Brain microvascular endothelial cell (primary cell): ENCODE results near the gene SAMD1.

Experiments
- DNase-seq: peaks from one replicate; pipeline ENCODE4 v3.0.0-alpha.2; 2020
- H3K27ac ChIP-seq: fragments of 250-450 bp; sonication (Bioruptor Pico); 2 replicates; pipeline ENCODE4 v1.5.1; 2020; ENCODE audit warnings: mild to moderate bottlenecking, moderate library complexity
- H3K27me3 ChIP-seq: fragments of 250-450 bp; sonication (Bioruptor Pico); replicated peaks from 2 replicates; pipeline ENCODE4 v1.5.1; 2020; ENCODE audit warnings: mild to moderate bottlenecking
- H3K36me3 ChIP-seq: fragments of 250-450 bp; sonication (Bioruptor Pico); replicated peaks from 2 replicates; pipeline ENCODE4 v1.5.1; 2020; ENCODE audit warnings: mild to moderate bottlenecking
- H3K4me3 ChIP-seq: 2 replicates; pipeline ENCODE4 v1.5.1; 2011; ENCODE audit warnings: low read depth, mild to moderate bottlenecking, control low read depth, low read length, moderate library complexity
- CTCF ChIP-seq: IDR thresholded peaks from 2 replicates; pipeline ENCODE4 v1.5.1; 2011; ENCODE audit warnings: low read depth, mild to moderate bottlenecking, moderate library complexity, low read length, control low read depth, inconsistent platforms; ENCODE audit errors: missing control alignments
- in situ Hi-C: cut with HindIII; loops from 2 replicates; pipeline ENCODE4 v1.10.0; 2017; ENCODE audit warnings: low sequenced_read_pairs, low pct_ligation_motif_present

SAMD1 gene

GRCh38 chr19:14105680-14106079 is 15.1 kb upstream of the SAMD1 start:
- no peak for TF ChIP-seq CTCF
- peaks cover 33% of the 10 kb centered on the region for H3K36me3 ChIP-seq
- H3K27me3 ChIP-seq = no peaks in the 10 kb centered on the region
- in situ Hi-C loops = no loop called here
- H3K27ac ChIP-seq = no peak overlapping the region
- no peak overlapping the region for H3K4me3 ChIP-seq
- DNase-seq = no peak

- Histone ChIP-seq H3K27me3 (no peaks in the 10 kb centered on the region), H3K27ac (no peak overlapping the region), H3K36me3 (peaks cover 40% of the 10 kb centered on the region), H3K4me3 (no peak overlapping the region)
- TF ChIP-seq CTCF = no peak
- in situ Hi-C loops = no loop called here
- no peak for DNase-seq
Observed at GRCh38 chr19:14103310-14103709, 12.8 kb upstream of the SAMD1 start.

GRCh38 chr19:14102756-14103155 is 12.2 kb upstream of the SAMD1 start:
- TF ChIP-seq CTCF = no peak
- DNase-seq = no peak
- in situ Hi-C loops = no loop called here
- Histone ChIP-seq H3K27me3 (no peaks in the 10 kb centered on the region), H3K4me3 (no peak overlapping the region), H3K27ac (no peak overlapping the region), H3K36me3 (peaks cover 42% of the 10 kb centered on the region)

GRCh38 chr19:14102102-14102696 is 11.6 kb upstream of the SAMD1 start:
- Histone ChIP-seq H3K36me3 (peaks cover 44% of the 10 kb centered on the region), H3K27me3 (no peaks in the 10 kb centered on the region), H3K4me3 (no peak overlapping the region), H3K27ac (no peak overlapping the region)
- no peak for DNase-seq
- in situ Hi-C loops = no loop called here
- TF ChIP-seq CTCF = no peak

GRCh38 chr19:14101003-14101545 is 10.5 kb upstream of the SAMD1 start:
- Histone ChIP-seq H3K27me3 (no peaks in the 10 kb centered on the region), H3K36me3 (peaks cover 45% of the 10 kb centered on the region), H3K4me3 (no peak overlapping the region), H3K27ac (no peak overlapping the region)
- DNase-seq = no peak
- in situ Hi-C loops = no loop called here
- TF ChIP-seq CTCF = no peak
